IMR-90 (cell line): ENCODE measurements around the gene STX18. TPM values are rescaled to one million over a fixed set of nuclear protein-coding genes. Genes with fewer than 3 reads are reported as not detected.

Experiments
- ATAC-seq: fragments of 200-7000 bp; cut with Tn5 transposase; 2 replicates; pipeline ENCODE4 v1.9.1; 2020; ENCODE audit warnings: low read depth, mild to moderate bottlenecking, moderate library complexity
- BruUV-seq: library from RNA; stranded (reverse); fragments of 400-500 nt; replicated peaks from 2 replicates; lab custom pipeline; 2021; lab: Mats Ljungman, UMichigan
- CTCF ChIA-PET: fragments of 300-600 bp; formaldehyde crosslinking; extraction: SDS; loops from one replicate; lab custom pipeline; 2021; ENCODE audit warnings: antibody characterized with exemption; lab: Yijun Ruan, JAX
- POLR2A ChIA-PET: fragments of 300-600 bp; sonication (Branson Sonifier 250); formaldehyde crosslinking; loops from one replicate; lab custom pipeline; 2022; ENCODE audit warnings: antibody characterized with exemption; ENCODE audit not compliant: unreplicated experiment; lab: Charles Lee
- DNase-seq: peaks from one replicate; pipeline ENCODE4 v3.0.0; 2013
- H2AFZ ChIP-seq: replicated peaks from 2 replicates; pipeline ENCODE3; 2013; ENCODE audit warnings: low read length, mild to moderate bottlenecking; ENCODE audit not compliant: poor library complexity
- H2AK5ac ChIP-seq: 2 replicates; pipeline ENCODE4 v1.6.1; 2013; ENCODE audit warnings: low read depth, low read length, inconsistent platforms
- H2AK9ac ChIP-seq: replicated peaks from 2 replicates; pipeline ENCODE3; 2013; ENCODE audit warnings: mild to moderate bottlenecking, low read depth, low read length, moderate library complexity; ENCODE audit not compliant: poor library complexity
- H2BK120ac ChIP-seq: 2 replicates; pipeline ENCODE4 v1.6.1; 2013; ENCODE audit warnings: low read depth, low read length, inconsistent platforms
- H2BK15ac ChIP-seq: 3 replicates; pipeline ENCODE4 v1.6.1; 2013; ENCODE audit warnings: low read depth, low read length, inconsistent platforms
- H2BK20ac ChIP-seq: 2 replicates; pipeline ENCODE4 v1.6.1; 2013; ENCODE audit warnings: low read depth, mild to moderate bottlenecking, inconsistent platforms, low read length, moderate library complexity
- H2BK5ac ChIP-seq: 2 replicates; pipeline ENCODE4 v1.6.1; 2013; ENCODE audit warnings: mild to moderate bottlenecking, low read depth, low read length, inconsistent platforms; ENCODE audit not compliant: poor library complexity, severe bottlenecking
- H3K14ac ChIP-seq: replicated peaks from 2 replicates; pipeline ENCODE4 v1.6.1; 2013; ENCODE audit warnings: low read depth, low read length, inconsistent platforms
- H3K18ac ChIP-seq: 2 replicates; pipeline ENCODE4 v1.6.1; 2013; ENCODE audit warnings: low read depth, low read length, control low read depth
- H3K23ac ChIP-seq: 2 replicates; pipeline ENCODE4 v1.6.1; 2013; ENCODE audit warnings: low read depth, low read length, inconsistent platforms
- H3K27ac ChIP-seq: 2 replicates; pipeline ENCODE4 v1.5.1; 2013; ENCODE audit warnings: mild to moderate bottlenecking, control low read depth, low read length; ENCODE audit not compliant: insufficient read depth
- H3K27me3 ChIP-seq: 2 replicates; pipeline ENCODE4 v1.6.1; 2013; ENCODE audit warnings: low read length; ENCODE audit not compliant: control insufficient read depth, insufficient read depth
- H3K36me3 ChIP-seq: 2 replicates; pipeline ENCODE4 v1.6.1; 2013; ENCODE audit warnings: low read length, mixed read lengths; ENCODE audit not compliant: control insufficient read depth, insufficient read depth
- H3K4ac ChIP-seq: 2 replicates; pipeline ENCODE4 v1.6.1; 2013; ENCODE audit warnings: low read depth, low read length, inconsistent platforms
- H3K4me1 ChIP-seq: 2 replicates; pipeline ENCODE4 v1.6.1; 2013; ENCODE audit warnings: low read length, mixed read lengths; ENCODE audit not compliant: control insufficient read depth, insufficient read depth
- H3K4me2 ChIP-seq: 2 replicates; pipeline ENCODE4 v1.6.1; 2013; ENCODE audit warnings: low read depth, mild to moderate bottlenecking, control low read depth, low read length, moderate library complexity
- H3K4me3 ChIP-seq: 2 replicates; pipeline ENCODE4 v1.5.1; 2013; ENCODE audit warnings: low read depth, mild to moderate bottlenecking, control low read depth, low read length, moderate library complexity; ENCODE audit not compliant: insufficient read depth
- H3K56ac ChIP-seq: 2 replicates; pipeline ENCODE4 v1.6.1; 2013; ENCODE audit warnings: low read length, inconsistent platforms; ENCODE audit not compliant: insufficient read depth; ENCODE audit errors: extremely low read depth
- H3K79me1 ChIP-seq, 2 experiments: 2 replicates each; pipeline ENCODE4 v1.6.1; 2013; ENCODE audit warnings: low read length in 2 of 2, inconsistent platforms in 1 of 2, low read depth in 1 of 2
- H3K9ac ChIP-seq: 2 replicates; pipeline ENCODE4 v1.6.1; 2013; ENCODE audit warnings: low read depth, low read length, control low read depth
- H3K9me1 ChIP-seq: 2 replicates; pipeline ENCODE4 v1.6.1; 2013; ENCODE audit warnings: low read length, inconsistent platforms; ENCODE audit not compliant: insufficient read depth
- H3K9me3 ChIP-seq: 2 replicates; pipeline ENCODE4 v1.6.1; 2013; ENCODE audit warnings: low read length; ENCODE audit not compliant: control insufficient read depth, insufficient read depth
- H4K20me1 ChIP-seq: 2 replicates; pipeline ENCODE4 v1.6.1; 2013; ENCODE audit warnings: low read length, inconsistent platforms; ENCODE audit not compliant: insufficient read depth
- H4K5ac ChIP-seq: 2 replicates; pipeline ENCODE4 v1.6.1; 2013; ENCODE audit warnings: mild to moderate bottlenecking, low read depth, low read length, control low read depth
- H4K8ac ChIP-seq, 2 experiments: 2 replicates each; pipeline ENCODE4 v1.6.1; 2013; ENCODE audit warnings: low read depth in 2 of 2, low read length in 2 of 2, control low read depth in 1 of 2, inconsistent platforms in 1 of 2
- H4K91ac ChIP-seq: 2 replicates; pipeline ENCODE4 v1.6.1; 2013; ENCODE audit warnings: low read depth, low read length, inconsistent platforms; ENCODE audit not compliant: insufficient read depth
- BHLHE40 ChIP-seq: fragments of 150-350 bp; IDR thresholded peaks from 2 replicates; pipeline ENCODE4 v1.6.1; 2016; ENCODE audit warnings: mild to moderate bottlenecking, low read depth, low read length
- CEBPB ChIP-seq: IDR thresholded peaks from 2 replicates; pipeline ENCODE4 v1.6.1; 2012; ENCODE audit warnings: low read depth, low read length, improper control_type of control experiment
- CTCF ChIP-seq: conservative IDR thresholded peaks from 2 replicates; pipeline ENCODE4 v1.5.1; 2012; ENCODE audit warnings: mild to moderate bottlenecking, low read depth, low read length, improper control_type of control experiment
- MAFK ChIP-seq: IDR thresholded peaks from 2 replicates; pipeline ENCODE4 v1.6.1; 2012; ENCODE audit warnings: low read depth, low read length, improper control_type of control experiment
- MAZ ChIP-seq: IDR thresholded peaks from 2 replicates; pipeline ENCODE4 v1.6.1; 2012; ENCODE audit warnings: low read depth, mild to moderate bottlenecking, low read length, improper control_type of control experiment, moderate library complexity, borderline replicate concordance
- MXI1 ChIP-seq: IDR thresholded peaks from 2 replicates; pipeline ENCODE4 v1.6.1; 2012; ENCODE audit warnings: low read depth, mild to moderate bottlenecking, low read length, moderate library complexity, borderline replicate concordance
- POLR2A ChIP-seq: IDR thresholded peaks from 2 replicates; pipeline ENCODE4 v1.6.1; 2012; ENCODE audit warnings: mild to moderate bottlenecking, low read depth, low read length
- SMC3 ChIP-seq: fragments of 150-350 bp; IDR thresholded peaks from 2 replicates; pipeline ENCODE4 v1.6.1; 2016; ENCODE audit warnings: low read depth, mild to moderate bottlenecking, antibody characterized with exemption, low read length, moderate library complexity
- USF2 ChIP-seq: fragments of 150-350 bp; IDR thresholded peaks from 2 replicates; pipeline ENCODE4 v1.6.1; 2017; ENCODE audit warnings: mild to moderate bottlenecking, antibody characterized with exemption, low read length, low read depth
- WGBS, 2 experiments: methylation state at CpG; one replicate each; pipeline versions ENCODE4 v1.1.5 to v1.1.7; 2013; ENCODE audit warnings: missing lambda C conversion rate in 2 of 2; ENCODE audit not compliant: insufficient read length in 1 of 2; ENCODE audit errors: extremely low coverage in 2 of 2; 5-methylcytosine and 5-hydroxymethylcytosine counted together
- dilution Hi-C: fragments of 300-500 bp; cut with HindIII; formaldehyde crosslinking; loops from one replicate; pipeline ENCODE4 v1.14.3; 2018; ENCODE audit warnings: low sequenced_read_pairs; ENCODE audit not compliant: unreplicated experiment
- in situ Hi-C: fragments of 300-500 bp; cut with MboI; formaldehyde crosslinking; loops from 3 replicates; pipeline ENCODE4 v1.14.3; 2019; ENCODE audit warnings: low sequenced_read_pairs, inconsistent platforms, mixed read lengths
- intact Hi-C: fragments of 100-400 bp; cut with micrococcal nuclease; formaldehyde crosslinking; loops from 2 replicates; pipeline ENCODE4 v1.10.0; 2022
- polyA plus RNA-seq, 3 experiments: library from polyadenylated mRNA; depleted of rRNA; stranded (reverse); fragments of >200 nt; gene quantifications; 2 replicates each; pipeline ENCODE4 v1.2.3, GENCODE V29; 2012; ENCODE audit warnings: low replicate concordance in 1 of 3
- total RNA-seq: library from RNA; depleted of rRNA; stranded (reverse); fragments of >200 nt; gene quantifications from 2 replicates; pipeline ENCODE4 v1.2.3, GENCODE V29; 2012
- TF ChIP-seq, protein P1 (sequence below): fragments of 150-350 bp; IDR thresholded peaks from 2 replicates; pipeline ENCODE4 v1.6.1; 2016; ENCODE audit warnings: low read depth, mild to moderate bottlenecking, low read length, moderate library complexity, borderline replicate concordance

The STX18 gene
- total and polyA plus RNA-seq, 2 of the 4 experiments (the other 2 are of a cell fraction), result 20.1 to 23.4 TPM

DNA sequence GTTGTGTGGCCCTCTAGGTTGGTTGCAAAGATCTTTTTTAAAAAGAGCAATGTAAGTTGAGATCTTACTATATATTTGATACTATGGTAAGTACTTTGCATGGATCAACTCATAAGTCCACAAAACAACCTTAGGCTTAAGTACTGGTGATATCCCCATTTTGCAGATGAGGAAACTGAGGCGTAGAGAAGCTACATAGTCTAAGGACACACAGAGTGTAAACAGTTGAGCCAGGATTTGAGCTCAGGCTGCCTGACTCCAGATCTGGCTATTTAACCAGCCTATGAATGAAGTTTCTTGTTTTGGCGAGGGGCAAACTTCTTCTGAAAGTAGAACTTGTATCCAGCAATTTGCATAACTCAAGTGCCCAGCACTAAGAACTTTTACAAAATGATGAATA lies 38.6 kb upstream of the STX18 start:
- H2BK120ac ChIP-seq, result no peak overlapping the region
- no peak overlapping the region for H3K4me3 ChIP-seq
- H3K9ac ChIP-seq, result no peak overlapping the region
- no peak overlapping the region for H3K14ac ChIP-seq
- H3K9me1 ChIP-seq, result peaks cover 7% of the 10 kb centered on the region
- TF ChIP-seq, protein P1, sequence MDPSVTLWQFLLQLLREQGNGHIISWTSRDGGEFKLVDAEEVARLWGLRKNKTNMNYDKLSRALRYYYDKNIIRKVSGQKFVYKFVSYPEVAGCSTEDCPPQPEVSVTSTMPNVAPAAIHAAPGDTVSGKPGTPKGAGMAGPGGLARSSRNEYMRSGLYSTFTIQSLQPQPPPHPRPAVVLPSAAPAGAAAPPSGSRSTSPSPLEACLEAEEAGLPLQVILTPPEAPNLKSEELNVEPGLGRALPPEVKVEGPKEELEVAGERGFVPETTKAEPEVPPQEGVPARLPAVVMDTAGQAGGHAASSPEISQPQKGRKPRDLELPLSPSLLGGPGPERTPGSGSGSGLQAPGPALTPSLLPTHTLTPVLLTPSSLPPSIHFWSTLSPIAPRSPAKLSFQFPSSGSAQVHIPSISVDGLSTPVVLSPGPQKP, result no peak
- TF ChIP-seq MAFK (no peak), CTCF (no peak), CEBPB (no peak), BHLHE40 (no peak), MAZ (no peak), POLR2A (no peak), USF2 (no peak), MXI1 (no peak), SMC3 (no peak)
- H3K23ac ChIP-seq, result no peak overlapping the region
- no peak overlapping the region for H3K56ac ChIP-seq
- H3K4ac ChIP-seq, result no peak overlapping the region
- H3K18ac ChIP-seq, result no peak overlapping the region
- H2BK5ac ChIP-seq, result no peak overlapping the region
- dilution Hi-C loops (no loop called here), in situ Hi-C loops (no loop called here), intact Hi-C loops (no loop called here)
- H3K9me3 ChIP-seq, result no peaks in the 10 kb centered on the region
- 86% methylated on average over 1 of the region's 2 CpGs; no CpG with 5 or more reads in 1 of the 2 experiments for WGBS, 2 experiments
- no TSS peak for BruUV-seq
- H3K4me2 ChIP-seq, result no peak overlapping the region
- no peak overlapping the region for H2AFZ ChIP-seq
- no peaks in the 10 kb centered on the region for H3K27me3 ChIP-seq
- H3K36me3 ChIP-seq, result no peaks in the 10 kb centered on the region
- CTCF ChIA-PET, result no interaction called here
- no peaks in the 10 kb centered on the region for H4K20me1 ChIP-seq
- no peak overlapping the region for H3K27ac ChIP-seq
- no peak overlapping the region for H4K91ac ChIP-seq
- POLR2A ChIA-PET, result no interaction called here
- no peak overlapping the region for H4K8ac ChIP-seq
- no peak overlapping the region for H2BK15ac ChIP-seq
- no peak overlapping the region for H2BK20ac ChIP-seq
- peaks cover 0 to 5% of the 10 kb centered on the region in 2 experiments; a peak in 2 of 4 replicates for H3K79me1 ChIP-seq
- no peak overlapping the region for H2AK9ac ChIP-seq
- no peak overlapping the region for H2AK5ac ChIP-seq
- DNase-seq, result no peak
- no peak overlapping the region for H4K5ac ChIP-seq
- peaks cover 2% of the 10 kb centered on the region for H3K4me1 ChIP-seq
- no peak for ATAC-seq
